CD8-positive, alpha-beta memory T cell (primary cell): ENCODE results near the gene CNPY1. TPM values are rescaled to one million over a fixed set of nuclear protein-coding genes. Genes with fewer than 3 reads are reported as not detected.

ENCODE experiments used
- CTCF ChIA-PET: fragments of 350-600 bp; sonication (Branson Sonifier 250); formaldehyde crosslinking; loops from one replicate; lab custom pipeline; 2021; ENCODE audit warnings: antibody characterized with exemption; lab: Charles Lee
- POLR2A ChIA-PET: fragments of 350-600 bp; sonication (Branson Sonifier 250); formaldehyde crosslinking; loops from one replicate; lab custom pipeline; 2021; ENCODE audit warnings: antibody characterized with exemption; lab: Charles Lee
- DNase-seq, 5 donors: peaks; one replicate each; pipeline versions ENCODE4 v3.0.0 to v3.0.0-alpha.2; 2020 to 2022; ENCODE audit warnings: mixed read lengths in 1 of 5
- H3K27ac ChIP-seq: one replicate; pipeline ENCODE4 v1.7.0; 2013; ENCODE audit warnings: low read depth, mild to moderate bottlenecking, low read length, moderate library complexity
- H3K27me3 ChIP-seq: 2 replicates; pipeline ENCODE4 v1.7.0; 2013; ENCODE audit warnings: low read length, mild to moderate bottlenecking; ENCODE audit not compliant: insufficient read depth, poor library complexity, severe bottlenecking
- H3K36me3 ChIP-seq: 2 replicates; pipeline ENCODE4 v1.7.0; 2013; ENCODE audit warnings: mild to moderate bottlenecking, low read length, moderate library complexity; ENCODE audit not compliant: insufficient read depth
- H3K4me1 ChIP-seq: 2 replicates; pipeline ENCODE4 v1.7.0; 2013; ENCODE audit warnings: mild to moderate bottlenecking, low read length, moderate library complexity; ENCODE audit not compliant: insufficient read depth
- H3K4me3 ChIP-seq: 2 replicates; pipeline ENCODE4 v1.7.0; 2013; ENCODE audit warnings: mild to moderate bottlenecking, low read length
- H3K9me3 ChIP-seq: 2 replicates; pipeline ENCODE4 v1.7.0; 2013; ENCODE audit warnings: mild to moderate bottlenecking, low read length
- H3K27ac Mint-ChIP-seq, 8 donors: one replicate each; pipeline ENCODE4 v1.8.0; 2020 to 2021; ENCODE audit warnings: mixed read lengths in 8 of 8, mild to moderate bottlenecking in 6 of 8, inconsistent platforms in 3 of 8, moderate library complexity in 3 of 8
- H3K27me3 Mint-ChIP-seq, 2 donors: one replicate each; pipeline ENCODE4 v1.8.0; 2020 to 2021; ENCODE audit warnings: mixed read lengths in 2 of 2, mild to moderate bottlenecking in 1 of 2, moderate library complexity in 1 of 2
- H3K36me3 Mint-ChIP-seq, 3 donors: one replicate each; pipeline ENCODE4 v1.8.0; 2020 to 2021; ENCODE audit warnings: mixed read lengths in 3 of 3, inconsistent platforms in 1 of 3, mild to moderate bottlenecking in 1 of 3
- H3K4me1 Mint-ChIP-seq, 3 donors: one replicate each; pipeline ENCODE4 v1.8.0; 2020 to 2021; ENCODE audit warnings: mixed read lengths in 3 of 3, inconsistent platforms in 1 of 3, mild to moderate bottlenecking in 1 of 3
- H3K4me3 Mint-ChIP-seq, 7 donors: one replicate each; pipeline ENCODE4 v1.8.0; 2020 to 2021; ENCODE audit warnings: mixed read lengths in 7 of 7, mild to moderate bottlenecking in 6 of 7, moderate library complexity in 4 of 7, inconsistent platforms in 2 of 7
- H3K9me3 Mint-ChIP-seq, 5 donors: one replicate each; pipeline ENCODE4 v1.8.0; 2020 to 2022; ENCODE audit warnings: mixed read lengths in 5 of 5, mild to moderate bottlenecking in 3 of 5, moderate library complexity in 2 of 5, inconsistent platforms in 1 of 5
- polyA plus RNA-seq: library from polyadenylated mRNA; unstranded; fragments of 300-500 nt; fragmentation: Illumina TruSeq; gene quantifications from one replicate; pipeline ENCODE4 v1.2.3, GENCODE V29; 2021
- total RNA-seq, 2 experiments: library from RNA; stranded (reverse); gene quantifications; one replicate each; pipeline ENCODE4 v1.2.3, GENCODE V29; 2021

The CNPY1 gene
- total and polyA plus RNA-seq, 3 experiments from 2014 or later: not detected

GRCh38 chr7:155489158-155489840, 57.1 kb downstream of the CNPY1 start:
- no peaks in the 10 kb centered on the region for H3K36me3 ChIP-seq
- ChIA-PET CTCF (no interaction called here), POLR2A (no interaction called here)
- peaks cover 14 to 40% of the 10 kb centered on the region in 2 donors for H3K27me3 Mint-ChIP-seq
- no peak overlapping the region for H3K27ac ChIP-seq
- H3K27ac Mint-ChIP-seq: no peak overlapping the region
- H3K4me3 Mint-ChIP-seq: peak overlapping the region in 4 of 7 donors; percentile 6 to 41 (median 29)
- H3K9me3 Mint-ChIP-seq: no peaks in the 10 kb centered on the region
- peaks cover 5% of the 10 kb centered on the region for H3K4me1 ChIP-seq
- peaks cover 5% of the 10 kb centered on the region for H3K27me3 ChIP-seq
- no peak overlapping the region for H3K4me3 ChIP-seq
- no peaks in the 10 kb centered on the region for H3K9me3 ChIP-seq
- peaks cover 11 to 18% (median 18%) of the 10 kb centered on the region in 3 donors for H3K4me1 Mint-ChIP-seq
- DNase-seq: no peak
- H3K36me3 Mint-ChIP-seq: peaks cover 0 to 3% (median 0%) of the 10 kb centered on the region in 3 donors

- peaks cover 0 to 3% (median 0%) of the 10 kb centered on the region in 3 donors for H3K36me3 Mint-ChIP-seq
- H3K27me3 Mint-ChIP-seq: peaks cover 14 to 42% of the 10 kb centered on the region in 2 donors
- Histone ChIP-seq H3K36me3 (no peaks in the 10 kb centered on the region), H3K27me3 (peaks cover 5% of the 10 kb centered on the region), H3K4me1 (peaks cover 5% of the 10 kb centered on the region), H3K4me3 (no peak overlapping the region), H3K27ac (no peak overlapping the region), H3K9me3 (no peaks in the 10 kb centered on the region)
- H3K9me3 Mint-ChIP-seq: no peaks in the 10 kb centered on the region
- H3K4me3 Mint-ChIP-seq: peak overlapping the region in 1 of 7 donors; percentile 48
- H3K4me1 Mint-ChIP-seq: peaks cover 11 to 18% (median 18%) of the 10 kb centered on the region in 3 donors
- ChIA-PET CTCF (no interaction called here), POLR2A (no interaction called here)
- no peak for DNase-seq
- H3K27ac Mint-ChIP-seq: peak overlapping the region in 2 of 8 donors; percentile 6 to 8
Measured at GRCh38 chr7:155488483-155489127, 57.8 kb downstream of the CNPY1 start.

DNA sequence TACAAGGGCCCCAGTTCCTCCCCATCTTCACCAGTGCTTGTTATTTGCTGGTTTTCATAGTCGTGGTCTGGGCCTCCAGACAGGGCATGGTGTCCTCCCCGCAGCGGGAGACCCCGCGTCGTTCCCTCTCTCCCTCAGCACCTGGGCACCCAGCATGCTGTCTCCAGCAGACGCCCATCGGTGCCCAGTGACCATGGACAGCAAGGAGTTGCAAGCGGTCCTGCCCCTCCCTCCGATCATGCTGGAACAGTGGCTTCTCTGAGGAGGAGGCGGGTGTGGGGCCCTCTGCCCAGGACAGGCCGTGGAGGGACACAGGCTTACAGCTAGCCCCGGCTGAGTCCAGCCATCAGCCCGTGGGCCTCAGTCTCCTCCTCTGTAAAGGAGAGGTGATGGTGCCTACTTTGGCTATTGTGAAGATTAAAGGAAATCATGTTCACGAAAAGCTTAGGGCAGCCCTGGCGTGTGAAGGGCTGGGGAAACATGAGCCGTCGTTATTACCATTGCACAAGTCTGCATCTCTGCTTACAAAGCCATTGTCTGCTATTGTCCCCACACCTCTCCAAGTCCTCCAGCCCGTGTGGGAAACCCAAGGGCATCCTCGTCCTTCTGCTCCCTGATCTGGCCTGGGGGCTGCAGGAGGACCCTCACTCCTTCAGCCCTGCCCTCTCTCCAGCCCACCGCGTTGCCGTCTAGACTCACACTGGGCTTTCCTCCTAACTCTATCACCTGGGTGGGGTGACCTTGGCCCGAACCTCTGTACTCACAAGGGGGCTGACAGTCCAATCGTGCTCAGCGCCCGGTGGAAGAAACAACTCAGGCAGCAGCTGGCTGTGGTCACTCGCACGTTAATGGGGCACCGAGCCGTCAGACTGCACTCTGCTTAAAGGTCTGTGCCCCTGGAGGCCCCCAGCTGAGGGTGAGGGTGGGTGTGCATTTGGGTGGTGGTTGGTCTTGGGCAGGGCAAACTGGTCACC, 58.6 kb downstream of the CNPY1 start:
- Histone ChIP-seq H3K36me3 (no peaks in the 10 kb centered on the region), H3K9me3 (no peaks in the 10 kb centered on the region), H3K4me3 (no peak overlapping the region), H3K27ac (no peak overlapping the region), H3K27me3 (peaks cover 5% of the 10 kb centered on the region), H3K4me1 (peaks cover 5% of the 10 kb centered on the region)
- peaks cover 13 to 23% (median 18%) of the 10 kb centered on the region in 3 donors for H3K4me1 Mint-ChIP-seq
- POLR2A ChIA-PET: no interaction called here
- DNase-seq: no peak
- peaks cover 0 to 3% (median 0%) of the 10 kb centered on the region in 3 donors for H3K36me3 Mint-ChIP-seq
- peaks cover 14 to 42% of the 10 kb centered on the region in 2 donors for H3K27me3 Mint-ChIP-seq
- H3K27ac Mint-ChIP-seq: peak overlapping the region in 2 of 8 donors; percentile 12 to 55
- CTCF ChIA-PET: no interaction called here
- no peaks in the 10 kb centered on the region for H3K9me3 Mint-ChIP-seq
- no peak overlapping the region for H3K4me3 Mint-ChIP-seq

DNA sequence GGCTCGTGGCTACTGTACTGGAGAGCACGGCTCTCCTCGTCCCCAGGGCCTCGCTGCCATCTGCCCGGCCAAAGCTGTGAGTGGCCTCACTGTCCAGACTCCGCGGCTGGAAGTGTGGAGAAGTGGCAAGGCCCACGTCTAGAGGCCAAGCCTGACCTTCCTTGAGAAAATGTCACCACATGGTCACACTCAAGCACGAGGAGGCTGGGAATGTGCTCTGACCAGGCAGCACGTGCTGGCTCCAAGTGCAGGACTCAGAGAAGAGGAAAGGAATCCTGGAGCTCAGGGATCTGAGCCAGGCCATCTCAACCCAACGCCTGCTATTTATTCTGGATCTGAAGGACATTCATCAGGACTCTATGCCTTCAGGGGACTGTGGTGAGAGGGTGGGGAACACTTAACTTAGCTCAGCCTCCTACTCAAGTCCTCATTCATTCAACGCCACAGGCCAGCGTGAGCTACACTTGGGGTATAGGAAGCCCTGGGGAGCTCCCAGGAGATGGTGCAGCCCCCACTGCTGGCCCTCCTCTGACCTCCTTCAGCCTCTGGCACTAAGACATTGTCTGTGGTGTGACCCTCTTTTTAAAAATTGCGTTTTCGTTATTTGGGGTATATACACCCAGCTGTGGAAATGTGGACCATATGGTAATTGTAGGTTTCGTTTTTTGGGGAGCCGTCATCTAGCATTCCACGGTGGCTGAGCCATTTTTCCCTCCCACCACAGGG, 59.4 kb downstream of the CNPY1 start:
- CTCF ChIA-PET: no interaction called here
- Histone ChIP-seq H3K27ac (no peak overlapping the region), H3K27me3 (peaks cover 5% of the 10 kb centered on the region), H3K4me3 (no peak overlapping the region), H3K4me1 (peaks cover 5% of the 10 kb centered on the region), H3K9me3 (no peaks in the 10 kb centered on the region), H3K36me3 (no peaks in the 10 kb centered on the region)
- no peak for DNase-seq
- no peak overlapping the region for H3K4me3 Mint-ChIP-seq
- POLR2A ChIA-PET: no interaction called here
- H3K27me3 Mint-ChIP-seq: peaks cover 22 to 39% of the 10 kb centered on the region in 2 donors
- no peak overlapping the region for H3K27ac Mint-ChIP-seq
- peaks cover 10 to 21% (median 16%) of the 10 kb centered on the region in 3 donors for H3K4me1 Mint-ChIP-seq
- peaks cover 0 to 3% (median 0%) of the 10 kb centered on the region in 3 donors for H3K36me3 Mint-ChIP-seq
- no peaks in the 10 kb centered on the region for H3K9me3 Mint-ChIP-seq

- Mint-ChIP-seq H3K27me3 (peaks cover 22 to 33% of the 10 kb centered on the region in 2 donors), H3K27ac (no peak overlapping the region), H3K4me1 (peaks cover 2 to 5% (median 2%) of the 10 kb centered on the region in 3 donors), H3K4me3 (no peak overlapping the region), H3K36me3 (no peaks in the 10 kb centered on the region), H3K9me3 (no peaks in the 10 kb centered on the region)
- Histone ChIP-seq H3K36me3 (no peaks in the 10 kb centered on the region), H3K9me3 (no peaks in the 10 kb centered on the region), H3K4me3 (no peak overlapping the region), H3K4me1 (no peaks in the 10 kb centered on the region), H3K27ac (no peak overlapping the region), H3K27me3 (peaks cover 5% of the 10 kb centered on the region)
- ChIA-PET POLR2A (no interaction called here), CTCF (no interaction called here)
- DNase-seq: no peak
Measured at GRCh38 chr7:155484483-155485399, 61.6 kb downstream of the CNPY1 start.

- Mint-ChIP-seq H3K4me3 (no peak overlapping the region), H3K9me3 (no peaks in the 10 kb centered on the region), H3K4me1 (peaks cover 0 to 5% (median 2%) of the 10 kb centered on the region in 3 donors), H3K27ac (peak overlapping the region in 2 of 8 donors; percentile 43 to 70), H3K27me3 (peaks cover 23 to 30% of the 10 kb centered on the region in 2 donors), H3K36me3 (no peaks in the 10 kb centered on the region)
- Histone ChIP-seq H3K36me3 (no peaks in the 10 kb centered on the region), H3K4me1 (no peaks in the 10 kb centered on the region), H3K9me3 (no peaks in the 10 kb centered on the region), H3K4me3 (no peak overlapping the region), H3K27ac (no peak overlapping the region), H3K27me3 (no peaks in the 10 kb centered on the region)
- no peak for DNase-seq
- POLR2A ChIA-PET: no interaction called here
- CTCF ChIA-PET: no interaction called here
Measured at GRCh38 chr7:155483868-155484325, 62.5 kb downstream of the CNPY1 start.

- DNase-seq: no peak
- H3K4me1 ChIP-seq: no peaks in the 10 kb centered on the region
- no peaks in the 10 kb centered on the region for H3K36me3 ChIP-seq
- H3K36me3 Mint-ChIP-seq: no peaks in the 10 kb centered on the region
- no peak overlapping the region for H3K4me3 ChIP-seq
- H3K4me3 Mint-ChIP-seq: peak overlapping the region in 4 of 7 donors; percentile 19 to 74 (median 47)
- peak overlapping the region in 4 of 8 donors; percentile 53 to 88 (median 72) for H3K27ac Mint-ChIP-seq
- no peak overlapping the region for H3K27ac ChIP-seq
- CTCF ChIA-PET: no interaction called here
- H3K9me3 Mint-ChIP-seq: no peaks in the 10 kb centered on the region
- H3K9me3 ChIP-seq: no peaks in the 10 kb centered on the region
- H3K4me1 Mint-ChIP-seq: peaks cover 0 to 5% (median 2%) of the 10 kb centered on the region in 3 donors
- POLR2A ChIA-PET: no interaction called here
- peaks cover 21 to 33% of the 10 kb centered on the region in 2 donors for H3K27me3 Mint-ChIP-seq
- H3K27me3 ChIP-seq: no peaks in the 10 kb centered on the region
Measured at GRCh38 chr7:155483245-155483644, 63.1 kb downstream of the CNPY1 start.
